22Rv1 (cell line): Measurements from ENCODE around the gene CBFA2T2.

ENCODE experiments used
- ZFX ChIP-seq: fragments of 450-650 bp; IDR thresholded peaks from 2 replicates; pipeline ENCODE4 v1.6.1; 2017; ENCODE audit warnings: antibody characterized with exemption, borderline replicate concordance
- TF ChIP-seq, protein P1 (sequence below): fragments of 450-650 bp; IDR thresholded peaks from 2 replicates; pipeline ENCODE4 v1.5.1; 2017; ENCODE audit warnings: mild to moderate bottlenecking

DNA sequence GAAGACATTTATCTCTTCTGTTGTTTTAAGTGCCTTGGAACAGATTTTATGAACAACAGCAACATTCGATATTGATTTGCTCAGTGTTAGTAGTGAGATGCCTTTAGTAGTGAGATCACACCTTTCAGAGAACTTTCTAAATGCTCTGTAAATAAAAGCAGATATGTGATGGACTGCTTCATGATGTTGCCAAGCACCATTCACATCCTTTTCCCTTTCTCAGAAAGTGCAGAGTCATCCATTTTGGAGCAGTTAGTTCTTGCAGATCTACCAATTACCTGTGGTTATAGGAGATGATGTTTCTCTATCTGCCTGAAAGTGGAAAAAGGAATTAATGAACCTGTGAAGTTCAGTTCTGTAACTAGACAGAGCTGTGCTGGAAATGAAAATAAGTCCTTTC, 27.0 kb downstream of the CBFA2T2 start:
- TF ChIP-seq, protein P1, sequence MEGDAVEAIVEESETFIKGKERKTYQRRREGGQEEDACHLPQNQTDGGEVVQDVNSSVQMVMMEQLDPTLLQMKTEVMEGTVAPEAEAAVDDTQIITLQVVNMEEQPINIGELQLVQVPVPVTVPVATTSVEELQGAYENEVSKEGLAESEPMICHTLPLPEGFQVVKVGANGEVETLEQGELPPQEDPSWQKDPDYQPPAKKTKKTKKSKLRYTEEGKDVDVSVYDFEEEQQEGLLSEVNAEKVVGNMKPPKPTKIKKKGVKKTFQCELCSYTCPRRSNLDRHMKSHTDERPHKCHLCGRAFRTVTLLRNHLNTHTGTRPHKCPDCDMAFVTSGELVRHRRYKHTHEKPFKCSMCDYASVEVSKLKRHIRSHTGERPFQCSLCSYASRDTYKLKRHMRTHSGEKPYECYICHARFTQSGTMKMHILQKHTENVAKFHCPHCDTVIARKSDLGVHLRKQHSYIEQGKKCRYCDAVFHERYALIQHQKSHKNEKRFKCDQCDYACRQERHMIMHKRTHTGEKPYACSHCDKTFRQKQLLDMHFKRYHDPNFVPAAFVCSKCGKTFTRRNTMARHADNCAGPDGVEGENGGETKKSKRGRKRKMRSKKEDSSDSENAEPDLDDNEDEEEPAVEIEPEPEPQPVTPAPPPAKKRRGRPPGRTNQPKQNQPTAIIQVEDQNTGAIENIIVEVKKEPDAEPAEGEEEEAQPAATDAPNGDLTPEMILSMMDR, result no peak
- TF ChIP-seq ZFX, result no peak
